Rectal smooth muscle tissue (tissue), 1 donor: Measurements from ENCODE around the gene NFKB1.

Experiments used
- H3K27ac ChIP-seq: one replicate; pipeline ENCODE4 v1.7.0; 2013; ENCODE audit warnings: low read depth, low read length, inconsistent platforms
- H3K27me3 ChIP-seq: one replicate; pipeline ENCODE4 v1.7.0; 2013; ENCODE audit warnings: low read length; ENCODE audit not compliant: control insufficient read depth, insufficient read depth
- H3K36me3 ChIP-seq: one replicate; pipeline ENCODE4 v1.7.0; 2013; ENCODE audit warnings: low read length; ENCODE audit not compliant: control insufficient read depth, insufficient read depth
- H3K4me1 ChIP-seq: one replicate; pipeline ENCODE4 v1.7.0; 2013; ENCODE audit warnings: low read length; ENCODE audit not compliant: control insufficient read depth, insufficient read depth
- H3K4me3 ChIP-seq: one replicate; pipeline ENCODE4 v1.7.0; 2013; ENCODE audit warnings: low read length
- H3K9ac ChIP-seq: one replicate; pipeline ENCODE4 v1.7.0; 2013; ENCODE audit warnings: low read length

The NFKB1 gene

GRCh38 chr4:102524691-102525090, 23.5 kb downstream of the NFKB1 start:
- no peaks in the 10 kb centered on the region for H3K4me1 ChIP-seq
- H3K27me3 ChIP-seq, result no peaks in the 10 kb centered on the region
- H3K9ac ChIP-seq, result no peak overlapping the region
- H3K4me3 ChIP-seq, result no peak overlapping the region
- H3K36me3 ChIP-seq, result no peaks in the 10 kb centered on the region
- no peak overlapping the region for H3K27ac ChIP-seq

DNA sequence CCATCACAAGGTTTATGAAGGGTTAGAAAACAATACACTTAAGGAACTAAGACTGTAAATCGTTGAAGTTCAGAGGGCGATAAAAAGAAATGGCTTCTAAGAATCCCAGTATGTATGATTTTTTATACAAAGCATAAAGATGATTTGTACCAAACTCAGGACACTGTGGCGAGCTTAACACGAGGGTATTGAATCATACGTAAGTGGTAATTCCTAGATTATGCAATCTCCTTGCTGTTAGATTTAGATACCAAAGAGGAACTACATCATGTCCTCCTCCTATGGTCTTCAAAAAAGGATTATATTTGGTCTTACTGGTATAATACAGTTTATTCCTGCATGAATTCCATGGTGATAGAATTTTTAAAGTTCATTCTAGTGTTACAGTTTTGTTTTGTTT, 23.9 kb downstream of the NFKB1 start:
- H3K27me3 ChIP-seq, result no peaks in the 10 kb centered on the region
- H3K27ac ChIP-seq, result no peak overlapping the region
- no peaks in the 10 kb centered on the region for H3K4me1 ChIP-seq

GRCh38 chr4:102525504-102525903, 24.3 kb downstream of the NFKB1 start:
- Histone ChIP-seq H3K4me3 (no peak overlapping the region), H3K27ac (no peak overlapping the region), H3K27me3 (no peaks in the 10 kb centered on the region), H3K4me1 (no peaks in the 10 kb centered on the region), H3K36me3 (no peaks in the 10 kb centered on the region), H3K9ac (no peak overlapping the region)

More for the DNA sequence above, 23.9 kb downstream of the NFKB1 start:
- H3K4me3 ChIP-seq, result no peak overlapping the region
- no peak overlapping the region for H3K9ac ChIP-seq
- no peaks in the 10 kb centered on the region for H3K36me3 ChIP-seq

GRCh38 chr4:102526532-102526931, 25.4 kb downstream of the NFKB1 start:
- no peaks in the 10 kb centered on the region for H3K4me1 ChIP-seq
- H3K27ac ChIP-seq, result no peak overlapping the region
- H3K9ac ChIP-seq, result no peak overlapping the region
- H3K4me3 ChIP-seq, result no peak overlapping the region
- H3K27me3 ChIP-seq, result no peaks in the 10 kb centered on the region
- no peaks in the 10 kb centered on the region for H3K36me3 ChIP-seq

DNA sequence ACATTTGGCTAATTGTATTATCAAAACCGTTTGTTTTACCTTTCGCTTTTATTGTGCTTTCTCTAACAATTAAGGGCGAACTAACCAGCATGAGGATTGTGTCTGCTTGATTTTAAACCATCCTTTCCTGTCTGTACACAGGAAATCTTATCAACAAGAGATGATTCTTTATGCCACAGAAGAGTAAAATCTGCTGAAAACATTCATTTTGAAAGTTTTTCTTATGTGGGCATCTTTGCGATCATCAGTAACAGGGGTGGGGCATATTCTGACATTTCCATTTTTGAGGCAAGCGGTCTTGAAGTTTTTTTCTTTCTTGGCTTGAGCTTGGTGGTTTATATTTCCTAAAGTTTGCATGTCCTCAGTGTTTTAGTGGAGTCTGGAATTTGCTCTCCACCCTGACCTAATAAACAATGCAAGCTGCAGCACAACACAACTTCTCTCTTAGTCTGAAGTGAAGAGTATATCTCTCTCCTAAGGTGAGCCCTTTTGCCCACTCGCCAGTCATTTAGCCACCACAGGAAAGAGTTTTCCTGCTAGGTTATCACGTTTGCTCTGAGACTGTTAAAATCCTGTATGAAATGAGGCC, 26.6 kb downstream of the NFKB1 start:
- no peaks in the 10 kb centered on the region for H3K27me3 ChIP-seq
- H3K4me1 ChIP-seq, result no peaks in the 10 kb centered on the region
- H3K36me3 ChIP-seq, result no peaks in the 10 kb centered on the region
- no peak overlapping the region for H3K9ac ChIP-seq
- no peak overlapping the region for H3K4me3 ChIP-seq
- no peak overlapping the region for H3K27ac ChIP-seq

DNA sequence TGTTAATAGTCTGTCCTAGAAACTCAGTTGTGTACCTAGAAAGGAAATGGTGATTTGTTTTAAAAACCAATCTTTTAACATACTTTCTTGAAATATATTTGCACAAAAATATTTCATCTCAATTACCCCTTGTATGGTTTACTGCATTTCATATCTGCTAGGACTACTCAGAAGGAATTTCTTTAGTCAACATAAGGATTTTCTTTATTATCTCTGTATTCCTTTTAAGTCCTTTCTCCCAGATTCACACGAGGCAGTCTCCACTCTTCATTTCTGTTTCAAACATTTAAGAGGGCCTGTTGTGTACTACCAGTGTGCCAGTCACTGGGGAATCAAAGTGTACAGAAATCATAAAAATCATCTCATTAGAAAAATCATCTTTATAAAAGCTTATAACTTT, 28.8 kb downstream of the NFKB1 start:
- Histone ChIP-seq H3K36me3 (no peaks in the 10 kb centered on the region), H3K27me3 (no peaks in the 10 kb centered on the region), H3K27ac (no peak overlapping the region), H3K9ac (no peak overlapping the region), H3K4me1 (no peaks in the 10 kb centered on the region), H3K4me3 (no peak overlapping the region)

- Histone ChIP-seq H3K4me1 (no peaks in the 10 kb centered on the region), H3K4me3 (no peak overlapping the region), H3K36me3 (no peaks in the 10 kb centered on the region), H3K27me3 (no peaks in the 10 kb centered on the region), H3K9ac (no peak overlapping the region), H3K27ac (no peak overlapping the region)
Observed at GRCh38 chr4:102530986-102531385, 29.8 kb downstream of the NFKB1 start.

DNA sequence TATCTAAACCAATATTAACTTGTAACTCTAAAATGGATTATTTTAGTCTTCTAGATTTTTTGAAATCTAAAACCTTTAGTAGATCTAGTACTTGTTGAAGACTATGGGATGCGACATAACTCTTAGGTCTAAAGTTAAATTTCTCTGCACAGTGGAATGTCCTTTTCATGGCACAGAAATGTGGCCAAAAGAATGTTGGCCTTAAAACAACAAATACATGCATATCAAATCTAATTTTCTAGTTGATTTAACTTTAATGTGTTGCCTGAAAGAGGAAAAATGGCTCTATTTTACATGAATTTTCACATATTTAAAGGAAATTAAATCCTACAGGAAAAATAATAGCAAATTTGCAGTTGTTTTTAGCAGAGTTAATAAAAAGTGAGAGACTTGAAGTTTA, 30.3 kb downstream of the NFKB1 start:
- no peaks in the 10 kb centered on the region for H3K27me3 ChIP-seq
- H3K9ac ChIP-seq, result no peak overlapping the region
- no peak overlapping the region for H3K4me3 ChIP-seq
- no peaks in the 10 kb centered on the region for H3K36me3 ChIP-seq
- no peaks in the 10 kb centered on the region for H3K4me1 ChIP-seq
- H3K27ac ChIP-seq, result no peak overlapping the region

DNA sequence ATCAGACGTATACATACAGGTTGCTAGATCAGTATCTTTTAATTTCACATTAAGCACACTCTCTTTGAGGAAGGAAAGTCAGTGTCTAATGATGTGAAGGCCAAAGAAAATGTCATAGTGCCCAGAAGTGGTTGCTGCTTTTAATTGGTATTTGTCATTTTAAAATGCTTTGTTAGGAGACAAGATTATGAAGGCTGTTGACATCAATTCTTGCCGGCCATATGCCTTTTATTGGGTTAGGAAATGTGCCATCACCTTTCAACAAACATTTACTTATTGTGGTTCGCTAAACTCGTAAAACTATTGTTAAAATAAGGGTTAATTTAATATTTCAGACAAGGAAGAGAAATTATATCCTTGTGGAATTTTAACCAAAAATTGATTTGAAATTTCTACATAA, 32.2 kb downstream of the NFKB1 start:
- Histone ChIP-seq H3K9ac (no peak overlapping the region), H3K4me3 (no peak overlapping the region), H3K27ac (no peak overlapping the region), H3K36me3 (no peaks in the 10 kb centered on the region), H3K27me3 (no peaks in the 10 kb centered on the region), H3K4me1 (no peaks in the 10 kb centered on the region)

DNA sequence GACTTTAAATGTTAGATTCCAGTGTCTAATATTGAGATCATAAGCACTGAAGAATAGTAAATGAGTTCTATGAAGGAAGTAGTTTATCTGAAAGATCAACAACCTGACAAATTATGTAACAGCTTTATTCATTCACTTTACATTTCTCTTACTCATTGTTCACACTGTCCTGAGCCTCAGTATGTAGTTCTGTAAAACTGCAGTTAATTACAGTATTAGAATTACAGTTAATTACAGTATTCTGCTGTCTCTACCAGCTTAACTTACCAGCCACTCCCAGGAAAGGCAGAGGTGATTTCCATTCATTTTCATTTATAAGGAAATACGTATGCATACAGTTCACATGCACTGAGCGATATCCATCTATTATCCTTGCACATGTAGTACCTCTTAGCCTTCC, 32.7 kb downstream of the NFKB1 start:
- Histone ChIP-seq H3K36me3 (no peaks in the 10 kb centered on the region), H3K27me3 (no peaks in the 10 kb centered on the region), H3K27ac (no peak overlapping the region), H3K9ac (no peak overlapping the region), H3K4me1 (no peaks in the 10 kb centered on the region), H3K4me3 (no peak overlapping the region)

DNA sequence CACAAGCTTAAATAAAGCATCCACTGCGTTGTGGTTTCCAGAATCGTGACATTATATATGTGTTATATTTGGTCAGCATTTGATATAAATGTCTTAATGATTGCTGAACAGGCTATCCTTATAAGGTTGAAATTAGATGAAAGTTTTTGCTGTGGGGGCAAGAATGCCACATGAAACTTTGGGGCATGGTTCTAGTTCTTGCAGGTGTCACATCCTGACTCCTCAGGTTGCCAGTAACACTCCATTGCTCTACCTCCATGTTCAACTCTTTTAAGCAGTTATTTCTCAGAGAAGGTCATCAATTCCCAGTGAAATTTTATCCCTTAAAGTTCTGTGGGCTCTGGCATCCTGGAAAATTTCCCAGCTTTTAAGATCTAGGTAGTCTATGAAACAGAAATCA, 33.7 kb downstream of the NFKB1 start:
- H3K27ac ChIP-seq, result no peak overlapping the region
- peaks cover 2% of the 10 kb centered on the region for H3K36me3 ChIP-seq
- no peaks in the 10 kb centered on the region for H3K4me1 ChIP-seq
- H3K27me3 ChIP-seq, result no peaks in the 10 kb centered on the region
- H3K9ac ChIP-seq, result no peak overlapping the region
- H3K4me3 ChIP-seq, result no peak overlapping the region

DNA sequence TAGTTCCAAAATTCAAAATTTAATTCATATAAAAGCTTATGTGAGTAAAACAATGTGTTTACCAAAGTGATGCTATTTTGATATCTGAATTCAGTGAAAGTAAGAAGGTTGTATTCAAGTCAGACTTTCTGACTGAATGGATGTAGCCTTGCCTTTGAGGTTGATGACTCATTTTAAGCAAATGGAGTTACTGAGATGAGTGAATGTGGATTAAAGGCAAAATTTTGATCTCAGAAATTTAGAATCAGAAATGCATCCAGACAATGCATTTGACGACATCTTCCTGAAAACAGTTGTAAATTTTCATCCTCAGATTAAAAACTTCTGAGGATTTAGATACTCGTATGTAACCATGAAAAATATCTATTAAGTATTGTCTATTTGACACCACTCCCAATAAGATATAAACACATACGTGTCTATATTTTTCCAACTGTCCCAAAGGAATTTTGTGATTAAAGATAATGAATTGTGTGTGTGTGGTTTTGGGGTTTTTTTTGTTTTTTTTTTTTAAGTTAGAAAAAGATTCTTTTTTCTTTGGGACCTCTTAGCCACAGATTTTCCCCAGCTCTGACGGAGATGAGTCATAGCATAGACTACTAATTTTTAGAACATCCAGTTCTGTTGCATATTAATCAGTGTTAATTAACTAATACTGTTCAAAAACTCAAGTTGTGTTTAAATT, 34.4 kb downstream of the NFKB1 start:
- Histone ChIP-seq H3K27ac (no peak overlapping the region), H3K27me3 (no peaks in the 10 kb centered on the region), H3K9ac (no peak overlapping the region), H3K4me3 (no peak overlapping the region), H3K4me1 (no peaks in the 10 kb centered on the region), H3K36me3 (peaks cover 2% of the 10 kb centered on the region)

DNA sequence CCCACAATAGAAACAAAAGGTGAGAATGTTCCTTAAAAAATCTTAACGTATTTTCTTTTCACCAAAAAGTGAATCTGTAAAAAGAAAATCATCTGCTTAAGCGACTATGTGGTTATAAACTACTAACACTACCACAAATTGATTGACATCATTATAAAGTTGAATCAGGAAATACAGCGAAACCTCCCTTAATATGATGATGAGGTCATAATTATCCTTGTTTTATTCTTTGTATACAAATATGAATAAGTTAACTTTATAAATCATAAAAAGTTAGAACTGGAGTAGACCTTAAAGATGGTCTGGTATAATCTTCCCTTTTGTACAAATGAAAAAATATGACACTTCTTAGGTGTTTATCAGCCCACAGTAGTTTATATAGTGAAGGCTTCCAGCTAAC, 35.6 kb downstream of the NFKB1 start:
- no peak overlapping the region for H3K4me3 ChIP-seq
- no peaks in the 10 kb centered on the region for H3K27me3 ChIP-seq
- no peaks in the 10 kb centered on the region for H3K4me1 ChIP-seq
- H3K36me3 ChIP-seq, result peaks cover 6% of the 10 kb centered on the region
- H3K9ac ChIP-seq, result no peak overlapping the region
- H3K27ac ChIP-seq, result no peak overlapping the region
